GM12891 (cell line): ENCODE results near the gene ATG16L1.

Experiments
- DNase-seq: peaks from one replicate; pipeline ENCODE4 v3.0.0; 2011; ENCODE audit warnings: low spot score; ENCODE audit not compliant: insufficient read length
- FAIRE-seq: peaks from 2 replicates; lab custom pipeline; 2011; peaks lifted over from hg19 to GRCh38; lab: Jason Lieb, UNC
- PAX5 ChIP-seq: IDR thresholded peaks from 2 replicates; pipeline ENCODE4 v1.6.1; 2011; ENCODE audit warnings: low read length, moderate library complexity, mild to moderate bottlenecking; ENCODE audit not compliant: insufficient read depth, severe bottlenecking
- POLR2A ChIP-seq: IDR thresholded peaks from 2 replicates; pipeline ENCODE4 v1.6.1; 2011; ENCODE audit warnings: low read depth, low read length, control low read depth
- POLR2AphosphoS5 ChIP-seq: IDR thresholded peaks from 2 replicates; pipeline ENCODE4 v1.6.1; 2011; ENCODE audit warnings: low read depth, low read length, control low read depth
- POU2F2 ChIP-seq: IDR thresholded peaks from 2 replicates; pipeline ENCODE4 v1.6.1; 2011; ENCODE audit warnings: low read depth, mild to moderate bottlenecking, control low read depth, low read length, moderate library complexity
- SPI1 ChIP-seq: IDR thresholded peaks from 2 replicates; pipeline ENCODE4 v1.6.1; 2011; ENCODE audit warnings: low read depth, low read length, control low read depth
- TAF1 ChIP-seq: IDR thresholded peaks from 2 replicates; pipeline ENCODE4 v1.6.1; 2011; ENCODE audit warnings: low read depth, low read length, control low read depth

ATG16L1 gene

GRCh38 chr2:233211548-233211895 lies 40.0 kb upstream of the ATG16L1 start:
- TF ChIP-seq POLR2A: no peak
- TF ChIP-seq SPI1: no peak
- no peak for TF ChIP-seq TAF1
- DNase-seq (no peak), FAIRE-seq (no peak)

DNA sequence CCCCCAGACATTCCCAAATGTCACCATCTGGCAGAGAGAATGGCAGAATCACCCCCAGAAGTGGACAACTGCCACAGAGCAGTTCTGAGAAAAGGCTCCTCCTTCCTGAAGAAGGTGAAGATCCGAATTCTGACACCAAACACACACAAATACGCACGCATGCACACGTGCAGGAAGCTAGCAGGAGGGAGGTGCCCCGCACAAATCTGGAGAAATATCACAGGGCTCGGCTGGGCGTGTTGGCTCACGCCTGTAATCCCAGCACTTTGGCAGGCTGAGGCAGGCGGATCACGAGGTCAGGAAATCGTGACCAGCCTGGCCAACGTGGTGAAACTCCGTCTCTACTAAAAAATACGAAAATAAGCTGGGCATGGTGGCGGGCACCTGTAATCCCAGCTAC lies 38.5 kb upstream of the ATG16L1 start:
- no peak for DNase-seq
- FAIRE-seq: no peak
- TF ChIP-seq PAX5 (no peak), POLR2AphosphoS5 (no peak), POU2F2 (no peak), POLR2A (no peak), SPI1 (no peak), TAF1 (no peak)

- no peak for FAIRE-seq
- TF ChIP-seq POLR2AphosphoS5 (no peak), POU2F2 (no peak)
- DNase-seq: no peak
These were observed 37.5 kb upstream of the ATG16L1 start for GRCh38 chr2:233213975-233214374.

DNA sequence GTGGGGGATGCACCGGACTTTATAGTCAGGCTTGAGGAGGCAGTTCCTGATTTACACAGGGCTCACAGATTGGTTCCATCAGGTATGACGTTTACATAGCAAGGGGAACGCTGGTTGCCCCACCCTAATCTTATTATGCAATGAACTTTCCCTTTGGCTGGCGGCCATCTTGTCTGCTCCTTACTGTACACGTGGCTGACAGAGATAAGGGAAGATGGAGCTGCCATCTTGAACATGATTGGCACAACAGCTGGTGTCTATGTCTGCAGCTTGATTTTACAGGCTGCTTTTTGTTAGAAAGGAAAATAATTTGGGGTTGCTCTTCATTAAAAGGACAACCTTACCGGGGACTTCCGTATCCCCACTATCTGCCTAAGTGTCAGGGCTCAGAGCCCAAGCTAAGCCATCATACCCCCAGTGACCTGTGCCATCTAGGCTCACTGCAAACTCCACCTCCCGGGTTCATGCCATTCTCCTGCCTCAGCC lies 33.5 kb upstream of the ATG16L1 start:
- DNase-seq: no peak
- TF ChIP-seq TAF1: no peak
- TF ChIP-seq POLR2AphosphoS5: no peak
- TF ChIP-seq POU2F2: no peak
- TF ChIP-seq SPI1: no peak
- no peak for TF ChIP-seq POLR2A
- no peak for FAIRE-seq

DNA sequence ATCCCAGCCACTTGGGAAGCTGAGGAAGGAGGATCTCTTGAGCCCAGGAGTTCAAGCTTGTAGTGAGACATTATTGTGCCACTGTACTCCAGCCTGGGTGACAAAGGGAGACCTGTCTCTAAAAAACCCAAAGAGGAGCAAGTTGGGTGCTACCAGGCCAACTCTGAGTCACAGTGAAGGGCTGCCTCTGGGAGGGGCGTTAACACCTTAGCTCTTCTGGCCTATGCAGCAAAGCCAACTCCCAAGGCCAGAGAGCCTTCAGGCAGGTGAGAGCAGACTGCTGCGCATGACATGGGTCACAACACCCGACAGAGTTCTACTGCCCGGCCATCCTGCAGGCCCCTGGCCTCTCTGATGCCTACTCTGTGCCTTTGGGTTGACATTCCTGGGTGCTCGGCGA lies 32.6 kb upstream of the ATG16L1 start:
- DNase-seq: no peak
- TF ChIP-seq SPI1 (no peak), TAF1 (no peak), POLR2AphosphoS5 (no peak), PAX5 (no peak), POU2F2 (no peak), POLR2A (no peak)
- no peak for FAIRE-seq

DNA sequence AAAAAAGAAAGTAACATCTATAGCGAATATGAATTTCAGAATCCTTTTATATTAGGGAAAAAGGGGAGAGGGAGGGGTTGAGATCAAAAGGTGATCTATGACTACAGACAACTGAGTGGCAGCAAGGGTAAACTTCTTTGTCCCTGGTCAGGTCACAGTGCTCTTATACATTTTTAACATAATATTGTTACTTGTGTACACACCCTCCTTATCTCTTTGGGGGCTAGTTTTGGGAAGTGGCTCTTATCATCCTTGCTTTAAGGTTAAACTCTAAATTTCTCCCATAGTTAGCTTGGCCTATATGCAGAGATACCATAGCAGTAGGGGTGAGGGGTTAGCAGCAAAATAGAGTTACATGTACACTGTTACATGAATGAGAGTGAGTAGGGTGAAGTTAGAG lies 31.6 kb upstream of the ATG16L1 start:
- FAIRE-seq: no peak

DNA sequence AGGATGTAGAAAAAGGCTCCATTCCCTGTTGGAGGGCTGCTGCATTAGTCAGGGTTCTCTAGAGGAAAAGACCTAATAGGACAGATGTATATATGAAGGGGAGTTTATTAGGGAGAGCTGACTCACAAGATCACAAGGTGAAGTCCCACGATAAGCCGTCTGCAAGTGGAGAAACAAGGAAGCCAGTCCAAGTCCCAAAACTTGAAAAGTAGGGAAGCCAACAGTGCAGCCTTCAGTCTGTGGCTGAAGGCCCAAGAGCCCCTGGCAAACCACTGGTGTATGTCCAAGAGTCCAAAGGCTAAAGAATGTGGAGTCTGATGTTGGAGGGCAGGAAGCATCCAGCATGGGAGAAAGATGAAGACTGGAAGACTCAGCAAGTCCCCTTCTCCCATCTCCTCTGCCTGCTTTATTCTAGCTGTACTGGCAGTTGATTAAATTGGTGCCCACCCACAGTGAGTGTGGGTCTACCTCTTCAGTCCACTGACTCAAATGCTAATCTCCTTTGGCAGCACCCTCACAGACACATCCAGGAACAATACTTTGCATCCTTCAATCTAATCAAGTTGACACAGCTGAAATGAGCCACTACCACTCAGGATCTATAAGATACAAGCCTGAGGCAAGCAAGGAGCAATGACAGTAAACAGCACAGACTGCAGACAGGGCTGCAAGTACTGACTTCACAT lies 30.0 kb upstream of the ATG16L1 start:
- TF ChIP-seq SPI1 (no peak), PAX5 (no peak), POLR2A (no peak)
- FAIRE-seq (no peak), DNase-seq (no peak)

More for the DNA sequence above, 31.6 kb upstream of the ATG16L1 start:
- no peak for DNase-seq
- TF ChIP-seq POU2F2: no peak

DNA sequence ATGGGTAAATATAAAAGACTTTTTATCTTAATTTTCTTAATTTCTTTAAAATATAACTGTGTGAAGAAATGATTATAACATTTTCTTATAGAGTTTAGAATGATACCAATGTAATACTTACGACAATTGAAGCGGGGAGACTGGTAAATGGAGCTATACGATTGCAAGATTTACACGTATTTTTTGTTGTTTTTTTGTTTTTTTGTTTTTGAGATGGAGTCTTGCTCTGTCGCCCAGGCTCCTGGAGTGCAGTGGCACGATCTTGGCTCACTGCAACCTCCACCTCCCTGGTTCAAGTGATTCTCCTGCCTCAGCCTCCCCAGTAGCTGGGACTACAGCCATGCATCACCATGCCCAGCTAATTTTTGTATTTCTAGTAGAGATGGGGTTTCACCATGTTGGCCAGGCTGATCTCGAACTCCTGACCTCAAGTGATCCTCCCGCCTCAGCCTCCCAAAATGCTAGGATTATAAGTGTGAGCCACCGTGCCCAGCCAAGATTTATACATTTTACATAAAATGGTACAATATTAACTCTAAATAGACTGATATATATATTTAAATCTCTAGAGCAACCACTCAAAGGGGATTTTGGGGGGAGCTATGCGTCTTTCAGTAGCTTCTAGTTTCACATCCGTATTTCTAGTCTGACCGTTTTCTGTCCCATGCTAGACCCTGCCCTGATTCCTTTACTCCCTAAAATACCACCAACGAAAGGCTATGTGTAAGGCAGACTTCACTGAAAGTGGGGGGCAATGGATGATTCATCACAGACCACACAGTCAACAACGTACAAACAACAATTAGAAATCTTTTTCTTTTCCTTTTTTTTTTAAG lies 28.2 kb upstream of the ATG16L1 start:
- TF ChIP-seq SPI1 (peak; percentile 98), POU2F2 (no peak)
- peak; percentile 84 for FAIRE-seq
- DNase-seq: no peak

GRCh38 chr2:233225230-233226068 lies 26.0 kb upstream of the ATG16L1 start:
- FAIRE-seq (peak; percentile 74), DNase-seq (no peak)
- TF ChIP-seq POLR2A (no peak), POU2F2 (no peak)

DNA sequence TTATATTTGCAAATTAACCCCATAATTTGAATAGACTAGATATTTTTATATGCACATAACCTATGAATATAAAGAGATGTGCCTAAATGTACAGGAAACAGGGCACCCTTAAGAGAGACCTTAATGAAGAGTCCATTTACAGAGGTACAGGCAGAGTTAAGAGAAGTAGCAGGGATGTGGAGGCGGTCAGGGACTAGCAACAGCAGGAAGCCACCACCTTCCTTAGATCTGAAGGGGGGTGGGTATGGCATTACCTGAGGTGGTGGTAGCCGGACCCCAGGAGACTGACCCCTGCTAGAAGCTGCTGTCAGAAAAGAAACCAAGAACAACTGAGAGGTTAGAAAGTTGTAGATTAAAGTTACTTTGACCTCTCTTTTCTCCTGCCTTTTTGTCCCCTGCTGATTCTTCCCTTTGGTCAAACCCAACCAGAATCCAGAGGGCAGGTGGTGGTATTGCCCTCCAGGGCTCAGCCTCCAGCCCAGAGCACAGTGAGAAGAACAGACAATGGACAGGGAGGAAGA lies 24.9 kb upstream of the ATG16L1 start:
- DNase-seq (no peak), FAIRE-seq (peak; percentile 65)
- TF ChIP-seq SPI1: no peak
- no peak for TF ChIP-seq POLR2AphosphoS5
- TF ChIP-seq TAF1: no peak
- no peak for TF ChIP-seq PAX5
